Measurements from ENCODE around the gene ADARB2. TPM values are rescaled to one million over a fixed set of nuclear protein-coding genes. Genes with fewer than 3 reads are reported as not detected.

Gene ADARB2
- total and polyA plus RNA-seq, 4 donors, result 0.22 to 1.3 (median 0.55) TPM

DNA sequence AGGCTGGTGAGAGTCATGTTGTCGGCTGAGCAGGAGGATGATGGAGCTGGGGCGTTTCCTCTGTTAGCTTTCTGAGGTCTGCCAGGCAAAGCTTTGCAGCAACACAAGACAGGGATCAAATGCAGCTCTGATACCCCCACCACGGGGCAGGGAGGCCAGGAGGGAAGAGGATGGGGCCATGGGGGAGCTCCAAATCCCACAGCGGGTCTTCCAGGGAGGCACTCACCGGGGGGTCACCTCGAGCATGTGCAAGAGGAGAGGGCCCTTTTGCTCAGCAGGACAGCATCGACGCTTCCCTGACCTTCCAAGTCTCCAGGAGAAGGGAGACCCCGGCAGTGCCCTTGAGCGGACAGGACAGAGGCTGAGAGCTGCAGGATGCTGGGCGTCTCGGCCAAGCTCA, 553.6 kb downstream of the ADARB2 start:
- Histone ChIP-seq H3K4me1 (ENCODE audit: control insufficient read depth in 5 of 5, insufficient read depth in 5 of 5, low read length in 5 of 5) (peaks cover 0 to 2% (median 0%) of the 10 kb centered on the region in 5 donors), H3K27me3 (ENCODE audit: control insufficient read depth in 3 of 3, insufficient read depth in 3 of 3, low read length in 2 of 3) (no peaks in the 10 kb centered on the region), H3K9me3 (ENCODE audit: control insufficient read depth in 4 of 4, insufficient read depth in 3 of 4, low read length in 3 of 4) (no peaks in the 10 kb centered on the region), H3K27ac (ENCODE audit: low read depth in 1 of 2, low read length in 1 of 2) (no peak overlapping the region), H3K36me3 (ENCODE audit: control insufficient read depth in 4 of 4, insufficient read depth in 4 of 4, low read length in 4 of 4) (no peaks in the 10 kb centered on the region), H3K4me3 (no peak overlapping the region), H3K9ac (ENCODE audit: insufficient read depth in 1 of 2, low read length in 2 of 2) (no peak overlapping the region)
- ATAC-seq (ENCODE audit: insufficient read depth, low FRiP score) (no peak), DNase-seq (no peak)
- TF ChIP-seq, protein P1, sequence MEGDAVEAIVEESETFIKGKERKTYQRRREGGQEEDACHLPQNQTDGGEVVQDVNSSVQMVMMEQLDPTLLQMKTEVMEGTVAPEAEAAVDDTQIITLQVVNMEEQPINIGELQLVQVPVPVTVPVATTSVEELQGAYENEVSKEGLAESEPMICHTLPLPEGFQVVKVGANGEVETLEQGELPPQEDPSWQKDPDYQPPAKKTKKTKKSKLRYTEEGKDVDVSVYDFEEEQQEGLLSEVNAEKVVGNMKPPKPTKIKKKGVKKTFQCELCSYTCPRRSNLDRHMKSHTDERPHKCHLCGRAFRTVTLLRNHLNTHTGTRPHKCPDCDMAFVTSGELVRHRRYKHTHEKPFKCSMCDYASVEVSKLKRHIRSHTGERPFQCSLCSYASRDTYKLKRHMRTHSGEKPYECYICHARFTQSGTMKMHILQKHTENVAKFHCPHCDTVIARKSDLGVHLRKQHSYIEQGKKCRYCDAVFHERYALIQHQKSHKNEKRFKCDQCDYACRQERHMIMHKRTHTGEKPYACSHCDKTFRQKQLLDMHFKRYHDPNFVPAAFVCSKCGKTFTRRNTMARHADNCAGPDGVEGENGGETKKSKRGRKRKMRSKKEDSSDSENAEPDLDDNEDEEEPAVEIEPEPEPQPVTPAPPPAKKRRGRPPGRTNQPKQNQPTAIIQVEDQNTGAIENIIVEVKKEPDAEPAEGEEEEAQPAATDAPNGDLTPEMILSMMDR (IDR thresholded peaks at IDR 0.05; ENCODE audit: control extremely low read depth, extremely low read depth), result no peak
- WGBS, 2 donors, result 62 to 71% methylated on average over 12 of the region's 12 CpGs

DNA sequence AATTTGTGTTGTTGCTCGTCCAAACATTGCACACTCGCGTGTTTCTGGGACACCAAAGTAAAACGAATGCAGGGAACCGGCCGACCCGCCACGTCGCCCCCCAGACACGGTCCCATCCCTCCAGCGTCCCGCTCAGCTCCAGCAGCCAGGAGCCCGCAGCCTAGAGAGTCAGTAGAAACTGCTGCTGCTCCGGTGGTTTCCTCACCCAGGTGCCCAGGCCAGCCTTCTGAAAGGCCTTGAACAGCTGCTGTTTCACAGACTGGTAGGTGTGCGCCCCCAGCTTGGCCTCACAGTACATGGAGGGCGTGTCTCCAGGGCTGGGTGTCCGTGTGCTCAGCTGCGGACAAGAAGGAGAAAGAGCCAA, 554.3 kb downstream of the ADARB2 start:
- no peak overlapping the region for H3K9ac ChIP-seq (ENCODE audit: insufficient read depth in 1 of 2, low read length in 2 of 2)
- no peaks in the 10 kb centered on the region for H3K27me3 ChIP-seq (ENCODE audit: control insufficient read depth in 3 of 3, insufficient read depth in 3 of 3, low read length in 2 of 3)
- no peaks in the 10 kb centered on the region for H3K4me1 ChIP-seq (ENCODE audit: control insufficient read depth in 5 of 5, insufficient read depth in 5 of 5, low read length in 5 of 5)
- DNase-seq (no peak), ATAC-seq (ENCODE audit: insufficient read depth, low FRiP score) (no peak)
- H3K4me3 ChIP-seq, result no peak overlapping the region
- no peaks in the 10 kb centered on the region for H3K9me3 ChIP-seq (ENCODE audit: control insufficient read depth in 4 of 4, insufficient read depth in 3 of 4, low read length in 3 of 4)
- TF ChIP-seq, protein P1 (IDR thresholded peaks at IDR 0.05; ENCODE audit: control extremely low read depth, extremely low read depth), result no peak
- no peaks in the 10 kb centered on the region for H3K36me3 ChIP-seq (ENCODE audit: control insufficient read depth in 4 of 4, insufficient read depth in 4 of 4, low read length in 4 of 4)
- WGBS, 2 donors, result 81 to 88% methylated on average over 18 of the region's 18 CpGs
- no peak overlapping the region for H3K27ac ChIP-seq (ENCODE audit: low read depth in 1 of 2, low read length in 1 of 2)

DNA sequence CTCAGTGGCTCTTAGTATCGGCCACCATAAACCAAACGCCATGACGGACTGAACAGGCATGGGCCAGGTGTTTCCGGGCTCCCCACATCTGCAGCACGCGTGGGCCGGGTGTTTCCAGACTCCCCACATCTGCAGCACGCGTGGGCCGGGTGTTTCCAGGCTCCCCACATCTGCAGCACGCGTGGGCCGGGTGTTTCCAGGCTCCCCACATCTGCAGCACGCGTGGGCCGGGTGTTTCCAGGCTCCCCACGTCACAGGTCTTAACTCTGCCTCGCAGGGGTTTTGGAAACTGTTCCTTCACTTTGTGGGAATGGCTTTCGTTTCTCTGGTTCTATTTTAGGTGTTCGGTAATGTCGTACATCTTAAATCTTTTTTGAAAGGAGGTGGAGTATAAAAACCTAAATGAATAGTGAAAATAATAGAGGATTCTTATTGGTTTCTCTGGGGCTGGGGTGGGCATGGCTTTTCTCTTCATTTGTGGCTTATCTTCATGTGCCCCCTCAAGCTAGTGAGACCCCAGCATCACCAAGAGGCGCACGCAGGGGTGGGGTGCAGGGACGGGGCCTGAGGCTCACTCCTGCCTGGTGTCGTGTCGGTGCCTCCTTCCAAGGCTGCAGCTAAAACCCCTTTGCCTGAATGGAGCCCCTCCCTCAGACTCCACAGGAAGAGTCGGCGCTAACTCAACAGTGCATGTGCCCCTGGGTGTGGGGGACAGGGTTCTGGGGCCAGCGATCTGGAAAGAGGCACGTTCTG, 554.9 kb downstream of the ADARB2 start:
- H3K9me3 ChIP-seq (ENCODE audit: control insufficient read depth in 4 of 4, insufficient read depth in 3 of 4, low read length in 3 of 4), result no peaks in the 10 kb centered on the region
- H3K27ac ChIP-seq (ENCODE audit: low read depth in 1 of 2, low read length in 1 of 2), result no peak overlapping the region
- 81 to 89% methylated on average over 30 of the region's 30 CpGs for WGBS, 2 donors
- H3K9ac ChIP-seq (ENCODE audit: insufficient read depth in 1 of 2, low read length in 2 of 2), result no peak overlapping the region
- ATAC-seq (ENCODE audit: insufficient read depth, low FRiP score) (no peak), DNase-seq (no peak)
- no peaks in the 10 kb centered on the region for H3K27me3 ChIP-seq (ENCODE audit: control insufficient read depth in 3 of 3, insufficient read depth in 3 of 3, low read length in 2 of 3)
- H3K4me3 ChIP-seq, result no peak overlapping the region
- TF ChIP-seq, protein P1 (IDR thresholded peaks at IDR 0.05; ENCODE audit: control extremely low read depth, extremely low read depth), result no peak
- no peaks in the 10 kb centered on the region for H3K4me1 ChIP-seq (ENCODE audit: control insufficient read depth in 5 of 5, insufficient read depth in 5 of 5, low read length in 5 of 5)
- no peaks in the 10 kb centered on the region for H3K36me3 ChIP-seq (ENCODE audit: control insufficient read depth in 4 of 4, insufficient read depth in 4 of 4, low read length in 4 of 4)

DNA sequence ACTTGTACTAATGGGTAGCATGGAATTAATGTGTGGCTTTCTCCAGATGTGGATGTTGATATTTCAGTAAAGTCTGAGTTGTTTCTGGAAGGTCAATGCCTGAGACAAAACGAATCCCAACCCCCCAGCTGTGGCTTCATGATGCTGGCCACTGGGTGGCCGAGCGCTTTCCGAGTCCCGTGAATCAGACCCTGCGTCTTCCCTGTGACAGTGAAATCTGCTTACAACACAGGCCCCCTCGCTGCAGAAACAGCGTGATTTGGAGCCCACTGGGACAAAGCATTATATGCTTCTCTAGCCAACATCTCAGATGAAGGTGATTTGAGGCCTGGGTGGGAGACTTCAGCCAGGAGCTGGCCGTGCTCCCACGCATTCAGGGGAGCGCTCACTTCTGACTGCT, 556.5 kb downstream of the ADARB2 start:
- H3K4me1 ChIP-seq (ENCODE audit: control insufficient read depth in 5 of 5, insufficient read depth in 5 of 5, low read length in 5 of 5), result no peaks in the 10 kb centered on the region
- no peak overlapping the region for H3K4me3 ChIP-seq
- no peaks in the 10 kb centered on the region for H3K36me3 ChIP-seq (ENCODE audit: control insufficient read depth in 4 of 4, insufficient read depth in 4 of 4, low read length in 4 of 4)
- whole genome bisulfite sequencing, 2 donors, result 86 to 92% methylated on average over 11 of the region's 11 CpGs
- TF ChIP-seq, protein P1 (IDR thresholded peaks at IDR 0.05; ENCODE audit: control extremely low read depth, extremely low read depth), result no peak
- H3K27ac ChIP-seq (ENCODE audit: low read depth in 1 of 2, low read length in 1 of 2), result no peak overlapping the region
- DNase-seq (no peak), ATAC-seq (ENCODE audit: insufficient read depth, low FRiP score) (no peak)
- H3K9me3 ChIP-seq (ENCODE audit: control insufficient read depth in 4 of 4, insufficient read depth in 3 of 4, low read length in 3 of 4), result no peaks in the 10 kb centered on the region
- H3K27me3 ChIP-seq (ENCODE audit: control insufficient read depth in 3 of 3, insufficient read depth in 3 of 3, low read length in 2 of 3), result no peaks in the 10 kb centered on the region
- H3K9ac ChIP-seq (ENCODE audit: insufficient read depth in 1 of 2, low read length in 2 of 2), result no peak overlapping the region
